ENCODE measurements around the gene SF3B1. TPM values are rescaled to one million over a fixed set of nuclear protein-coding genes. Genes with fewer than 3 reads are reported as not detected.

SF3B1 gene
- total and polyA plus RNA-seq, 7 experiments from 2014 or later = 130 to 737 (median 439) TPM

Other genes with a start within 250 kb of the SF3B1 start
- gene ANKRD44, start 124.2 kb downstream of the SF3B1 start, total RNA-seq = 100 to 1,000 TPM; 234 to 296 (median 291) TPM
- 10 to 100 TPM; 88.6 to 95.4 TPM for gene ANKRD44, start 124.2 kb downstream of the SF3B1 start, polyA plus RNA-seq
- gene COQ10B, start 18.5 kb upstream of the SF3B1 start, total RNA-seq = 10 to 100 TPM; 22.9 to 57.2 (median 30.5) TPM
- gene COQ10B, start 18.5 kb upstream of the SF3B1 start, polyA plus RNA-seq = 10 to 100 TPM; 31.9 to 54.9 TPM
- 100 to 1,000 TPM; 127 to 276 (median 137) TPM for gene HSPD1, start 64.8 kb upstream of the SF3B1 start, total RNA-seq
- gene HSPD1, start 64.8 kb upstream of the SF3B1 start, polyA plus RNA-seq = 100 to 1,000 TPM; 103 to 116 TPM
- gene HSPE1, start 65.4 kb upstream of the SF3B1 start, total RNA-seq = 100 to 1,000 TPM in 1 of 5 experiments, 10 to 100 TPM in 4; 46.3 to 127 (median 52.2) TPM
- gene HSPE1, start 65.4 kb upstream of the SF3B1 start, polyA plus RNA-seq = 100 to 1,000 TPM; 134 to 137 TPM
- 10 to 100 TPM; 16.1 to 22.5 (median 17.9) TPM for gene MOB4, start 81.0 kb upstream of the SF3B1 start, total RNA-seq
- gene MOB4, start 81.0 kb upstream of the SF3B1 start, polyA plus RNA-seq = 10 to 100 TPM; 18.6 to 39.6 TPM
- under 1 TPM in 1 of 5 experiments, not detected in 4; 0.64 TPM for gene RFTN2, start 240.6 kb upstream of the SF3B1 start, total RNA-seq
- gene RFTN2, start 240.6 kb upstream of the SF3B1 start, polyA plus RNA-seq = under 1 TPM; 0.12 to 0.21 TPM

All from naive thymus-derived CD4-positive, alpha-beta T cell (primary cell).